GM19397 (cell line): ENCODE measurements around the gene EHD4.

Source experiments
- ATAC-seq: cut with Tn5 transposase; IDR thresholded peaks from one replicate; pipeline ENCODE4 v1.9.1; 2021; ENCODE audit warnings: mild to moderate bottlenecking, moderate library complexity; ENCODE audit not compliant: unreplicated experiment

The EHD4 gene

GRCh38 chr15:41882689-41883483 is 89.5 kb downstream of the EHD4 start:
- ATAC-seq = no peak

GRCh38 chr15:41881920-41882688 is 90.3 kb downstream of the EHD4 start:
- ATAC-seq = no peak

GRCh38 chr15:41881550-41881919 is 90.8 kb downstream of the EHD4 start:
- no peak for ATAC-seq

GRCh38 chr15:41881086-41881485 is 91.3 kb downstream of the EHD4 start:
- no peak for ATAC-seq

GRCh38 chr15:41880156-41880877 is 92.0 kb downstream of the EHD4 start:
- ATAC-seq = no peak

- no peak for ATAC-seq
Measured at GRCh38 chr15:41879321-41879845, 93.0 kb downstream of the EHD4 start.

GRCh38 chr15:41878355-41878699 is 94.0 kb downstream of the EHD4 start:
- ATAC-seq = no peak

- no peak for ATAC-seq
Measured at GRCh38 chr15:41877631-41878354, 94.6 kb downstream of the EHD4 start.

- ATAC-seq = no peak
Measured at GRCh38 chr15:41876689-41877088, 95.7 kb downstream of the EHD4 start.

- no peak for ATAC-seq
Measured at GRCh38 chr15:41876007-41876406, 96.3 kb downstream of the EHD4 start.

- no peak for ATAC-seq
Measured at GRCh38 chr15:41874736-41875135, 97.6 kb downstream of the EHD4 start.

- no peak for ATAC-seq
Measured at GRCh38 chr15:41873711-41874110, 98.6 kb downstream of the EHD4 start.

- no peak for ATAC-seq
Measured at GRCh38 chr15:41872166-41872747, 100.1 kb downstream of the EHD4 start.

GRCh38 chr15:41871175-41871905 is 101.0 kb downstream of the EHD4 start:
- ATAC-seq = no peak

- no peak for ATAC-seq
Measured at GRCh38 chr15:41870689-41871081, 101.7 kb downstream of the EHD4 start.

GRCh38 chr15:41869770-41870688 is 102.3 kb downstream of the EHD4 start:
- ATAC-seq = no peak

- ATAC-seq = no peak
Measured at GRCh38 chr15:41868321-41868720, 104.0 kb downstream of the EHD4 start.

GRCh38 chr15:41866872-41867579 is 105.3 kb downstream of the EHD4 start:
- no peak for ATAC-seq
